Measurements from ENCODE around the gene CCDC127.

DNA sequence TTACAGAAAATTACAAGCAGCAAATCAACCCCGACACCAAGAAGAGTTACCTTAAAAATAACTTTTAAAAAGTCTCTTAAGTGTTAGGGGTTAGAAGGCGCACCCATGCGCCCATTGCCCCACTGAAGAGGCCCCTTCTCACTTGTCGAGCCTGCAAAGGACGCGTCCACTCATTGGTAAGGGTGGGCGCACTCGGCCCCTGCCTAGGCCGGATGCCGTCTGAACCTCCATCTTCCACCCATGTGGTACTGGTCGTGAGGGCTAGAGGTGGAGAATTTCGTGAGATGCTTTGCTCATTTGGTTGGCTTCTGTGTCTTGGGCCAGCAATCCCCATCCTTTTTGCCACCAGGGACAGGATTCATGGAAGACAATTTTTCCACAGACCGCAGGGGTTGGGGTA, 54.1 kb downstream of the CCDC127 start:
- TF ChIP-seq, protein P1, sequence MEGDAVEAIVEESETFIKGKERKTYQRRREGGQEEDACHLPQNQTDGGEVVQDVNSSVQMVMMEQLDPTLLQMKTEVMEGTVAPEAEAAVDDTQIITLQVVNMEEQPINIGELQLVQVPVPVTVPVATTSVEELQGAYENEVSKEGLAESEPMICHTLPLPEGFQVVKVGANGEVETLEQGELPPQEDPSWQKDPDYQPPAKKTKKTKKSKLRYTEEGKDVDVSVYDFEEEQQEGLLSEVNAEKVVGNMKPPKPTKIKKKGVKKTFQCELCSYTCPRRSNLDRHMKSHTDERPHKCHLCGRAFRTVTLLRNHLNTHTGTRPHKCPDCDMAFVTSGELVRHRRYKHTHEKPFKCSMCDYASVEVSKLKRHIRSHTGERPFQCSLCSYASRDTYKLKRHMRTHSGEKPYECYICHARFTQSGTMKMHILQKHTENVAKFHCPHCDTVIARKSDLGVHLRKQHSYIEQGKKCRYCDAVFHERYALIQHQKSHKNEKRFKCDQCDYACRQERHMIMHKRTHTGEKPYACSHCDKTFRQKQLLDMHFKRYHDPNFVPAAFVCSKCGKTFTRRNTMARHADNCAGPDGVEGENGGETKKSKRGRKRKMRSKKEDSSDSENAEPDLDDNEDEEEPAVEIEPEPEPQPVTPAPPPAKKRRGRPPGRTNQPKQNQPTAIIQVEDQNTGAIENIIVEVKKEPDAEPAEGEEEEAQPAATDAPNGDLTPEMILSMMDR (conservative IDR thresholded peaks at IDR 0.05; ENCODE audit: low read depth, low read length) = no peak
- TF ChIP-seq EZH2phosphoT487 (IDR thresholded peaks at IDR 0.05; ENCODE audit: borderline replicate concordance, low read length) (no peak), EZH2 (IDR thresholded peaks at IDR 0.05; ENCODE audit: low read length, unreplicated experiment) (no peak)
